HG02610 (cell line): ENCODE measurements around the gene SLC1A2.

Source experiments
- ATAC-seq: cut with Tn5 transposase; IDR thresholded peaks from one replicate; pipeline ENCODE4 v1.9.1; 2021; ENCODE audit warnings: mild to moderate bottlenecking, moderate library complexity; ENCODE audit not compliant: unreplicated experiment

The SLC1A2 gene

DNA sequence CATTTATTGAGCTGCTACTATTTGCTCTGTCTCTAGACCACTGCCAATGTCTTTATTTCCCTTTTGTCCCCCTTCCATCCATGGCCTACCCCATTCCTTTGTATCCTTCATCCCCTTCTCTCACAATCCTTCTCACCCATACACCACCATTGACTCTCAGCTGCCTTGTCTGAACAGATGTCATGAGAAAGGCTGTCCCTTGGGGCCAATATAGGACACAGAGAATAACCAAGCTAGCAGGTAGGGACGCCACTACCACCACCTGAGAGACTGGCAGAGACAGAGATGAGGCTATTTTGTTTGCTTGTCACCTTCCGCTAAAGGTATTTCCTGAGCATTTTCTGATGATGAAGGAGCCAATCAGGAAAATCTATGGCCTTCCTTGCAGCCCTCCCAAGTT is 141.5 kb downstream of the SLC1A2 start:
- no peak for ATAC-seq

DNA sequence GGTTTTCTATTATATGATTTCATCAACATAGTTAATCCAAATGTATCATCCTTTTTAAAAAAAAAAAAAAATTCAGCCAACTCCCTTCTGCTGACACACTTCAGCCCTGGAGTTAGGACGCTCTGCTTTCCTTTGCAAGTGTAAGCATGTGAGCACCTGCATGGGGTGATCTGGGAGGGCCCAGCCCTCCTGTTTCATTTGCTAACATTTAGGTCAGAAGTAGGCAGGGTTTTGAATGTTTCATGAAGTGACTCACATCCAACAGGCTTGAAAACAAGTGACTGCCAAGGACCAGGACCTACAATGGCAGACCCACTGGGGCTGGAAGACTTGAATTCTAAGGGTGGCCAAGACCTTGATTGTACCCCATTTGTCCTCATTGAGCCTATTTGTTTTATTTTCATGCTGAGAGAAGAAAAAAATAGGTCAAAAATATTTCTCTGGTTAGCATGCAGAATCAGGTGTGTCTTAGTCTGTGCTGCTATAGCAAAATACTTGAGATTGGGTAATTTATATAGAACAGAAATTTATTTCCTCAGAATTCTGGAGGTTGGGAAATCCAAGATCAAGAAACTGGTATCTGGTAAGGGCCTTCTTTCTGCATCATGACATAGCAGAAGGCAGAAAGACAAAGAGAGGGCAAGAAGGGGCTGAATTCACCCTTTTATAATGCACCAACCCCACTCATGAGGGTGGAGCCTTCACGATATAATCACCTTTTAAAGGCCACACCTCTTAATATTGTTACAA is 142.8 kb downstream of the SLC1A2 start:
- no peak for ATAC-seq

DNA sequence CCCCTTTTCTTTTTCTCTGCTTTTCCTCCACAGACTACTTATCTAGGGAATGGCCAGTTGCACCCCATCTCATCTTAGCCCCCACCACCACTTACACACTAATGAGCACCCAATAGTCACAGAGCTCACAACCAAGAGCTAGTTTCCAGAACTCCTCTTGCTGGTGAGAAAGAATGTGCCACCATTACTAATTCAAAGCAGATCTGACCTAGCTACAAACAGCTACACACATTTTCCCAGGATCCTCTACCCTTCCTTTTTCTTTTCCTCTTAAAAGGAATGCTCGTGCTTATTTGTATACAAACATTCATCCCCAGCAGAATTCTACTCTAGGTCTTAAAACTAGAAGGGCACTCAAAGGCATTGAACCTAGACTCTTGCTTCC is 143.6 kb downstream of the SLC1A2 start:
- no peak for ATAC-seq

DNA sequence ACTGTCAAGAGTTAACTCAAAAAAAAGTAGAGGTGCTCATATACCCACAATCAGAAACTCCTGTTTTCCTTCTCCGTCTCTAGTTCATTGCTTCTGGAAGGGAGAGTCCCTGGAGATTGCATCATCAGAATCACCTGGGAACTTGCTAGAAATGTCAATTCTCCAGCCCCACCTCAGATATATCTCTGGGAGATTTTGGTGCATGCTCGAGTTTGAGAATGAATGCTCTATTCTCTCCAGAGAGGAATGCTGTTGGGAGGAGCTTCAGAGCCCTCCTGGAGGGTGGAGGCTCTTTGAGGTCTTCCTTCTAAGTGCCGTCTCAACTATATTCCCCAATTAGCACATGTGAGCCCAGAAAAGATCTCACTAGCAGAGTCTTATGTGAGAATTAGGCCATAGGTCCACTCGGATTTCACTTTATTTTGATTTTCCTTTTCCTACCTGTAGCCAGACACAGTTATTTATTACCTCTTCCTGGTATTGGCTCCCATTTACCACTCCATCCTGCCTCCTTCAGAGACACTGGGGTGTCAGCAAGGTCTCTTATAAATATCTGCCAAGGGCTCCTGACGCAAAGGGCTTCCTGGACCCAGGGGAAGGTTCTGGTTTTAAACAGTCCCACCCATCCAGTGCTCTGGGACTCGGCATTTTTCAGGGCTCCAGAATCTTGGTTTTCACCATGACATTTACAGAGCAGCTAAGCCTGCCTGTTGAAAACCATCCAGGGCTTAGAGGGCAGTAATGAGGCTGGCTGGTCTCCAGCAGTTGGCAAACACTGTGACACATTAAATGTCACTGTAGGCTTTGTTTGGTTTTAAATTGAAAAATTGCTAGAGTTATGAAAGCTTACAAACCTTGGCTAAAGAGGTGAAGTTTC is 144.2 kb downstream of the SLC1A2 start:
- ATAC-seq, result no peak

DNA sequence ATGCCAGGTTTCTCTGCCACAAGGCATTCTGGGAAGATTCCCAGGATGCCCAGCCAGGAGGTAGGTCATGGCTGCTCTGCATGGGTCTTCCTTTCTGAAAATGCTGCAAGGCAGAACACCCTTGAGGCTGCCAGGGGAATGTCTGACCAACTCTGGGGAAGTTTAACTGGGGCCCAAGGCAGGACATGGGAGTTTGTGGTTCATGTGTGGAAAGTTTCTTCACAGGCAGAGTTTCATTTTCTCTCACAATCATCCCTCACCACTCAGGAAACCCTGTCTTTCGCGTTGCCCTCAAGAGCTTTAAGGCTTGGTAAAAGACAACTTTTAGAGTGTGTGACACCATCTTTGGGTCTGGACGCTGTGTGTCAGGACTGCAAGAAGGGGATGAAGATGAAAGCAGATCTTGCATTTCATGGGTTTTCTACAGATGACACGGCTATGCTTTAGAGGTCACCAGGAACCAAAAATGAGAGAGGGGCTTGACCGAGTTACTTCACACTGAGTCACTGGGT is 146.9 kb downstream of the SLC1A2 start:
- peak; percentile 88 for ATAC-seq

DNA sequence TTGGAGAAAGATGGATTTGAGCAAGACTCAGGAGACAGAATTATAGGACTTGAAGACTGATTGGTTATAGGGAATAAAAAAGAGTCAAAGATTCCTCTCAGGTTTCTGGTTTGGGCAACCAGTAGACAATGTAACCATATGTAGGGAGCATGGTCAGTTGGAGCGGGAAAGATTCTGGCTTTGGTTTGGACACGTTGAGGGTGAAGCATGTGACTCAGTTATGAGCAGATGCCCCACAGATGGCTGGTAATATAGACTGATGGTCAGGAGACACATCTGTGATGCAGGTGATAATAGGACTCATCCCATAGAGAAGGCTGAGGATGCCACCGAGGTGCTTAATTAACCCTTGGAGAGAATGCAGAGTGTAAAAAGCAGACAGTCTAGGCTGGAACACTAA is 148.3 kb downstream of the SLC1A2 start:
- no peak for ATAC-seq

DNA sequence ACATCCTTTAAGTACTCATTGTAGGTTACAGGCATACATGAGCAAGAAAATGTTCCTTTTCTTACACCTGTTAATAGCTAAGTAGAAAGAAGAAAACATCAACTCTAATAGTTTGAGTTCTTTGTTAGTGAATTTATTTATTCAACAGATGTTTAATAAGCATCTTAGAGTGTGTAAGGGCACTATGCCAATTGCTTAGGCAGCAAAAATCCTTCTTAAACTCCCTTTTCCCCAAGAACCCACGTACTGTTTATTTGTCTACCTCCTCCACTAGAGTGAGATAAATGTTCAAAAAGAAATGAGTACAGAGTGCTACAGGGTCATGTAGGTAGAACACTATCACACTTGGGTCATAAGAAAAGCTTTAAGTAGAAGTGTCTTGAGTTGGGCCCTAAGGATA is 149.0 kb downstream of the SLC1A2 start:
- ATAC-seq, result no peak

DNA sequence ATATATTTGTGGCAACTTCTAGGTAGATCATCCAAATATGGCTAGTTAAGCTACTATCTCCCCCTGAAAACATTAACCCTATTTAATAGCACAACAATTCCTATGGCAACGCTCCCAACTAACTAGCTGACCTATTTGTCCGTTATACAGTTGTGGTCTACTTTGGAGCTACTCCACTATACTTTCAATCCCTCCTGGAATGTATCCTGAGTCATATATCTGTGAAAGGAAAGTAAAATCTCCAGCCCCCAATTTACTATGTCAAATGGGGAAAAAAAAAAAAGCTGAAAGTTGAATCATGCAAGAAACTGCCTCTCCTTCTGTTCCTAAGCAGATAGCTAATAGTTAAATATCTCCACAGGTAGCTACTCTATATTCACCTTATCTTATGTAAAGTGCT is 151.9 kb downstream of the SLC1A2 start:
- no peak for ATAC-seq

DNA sequence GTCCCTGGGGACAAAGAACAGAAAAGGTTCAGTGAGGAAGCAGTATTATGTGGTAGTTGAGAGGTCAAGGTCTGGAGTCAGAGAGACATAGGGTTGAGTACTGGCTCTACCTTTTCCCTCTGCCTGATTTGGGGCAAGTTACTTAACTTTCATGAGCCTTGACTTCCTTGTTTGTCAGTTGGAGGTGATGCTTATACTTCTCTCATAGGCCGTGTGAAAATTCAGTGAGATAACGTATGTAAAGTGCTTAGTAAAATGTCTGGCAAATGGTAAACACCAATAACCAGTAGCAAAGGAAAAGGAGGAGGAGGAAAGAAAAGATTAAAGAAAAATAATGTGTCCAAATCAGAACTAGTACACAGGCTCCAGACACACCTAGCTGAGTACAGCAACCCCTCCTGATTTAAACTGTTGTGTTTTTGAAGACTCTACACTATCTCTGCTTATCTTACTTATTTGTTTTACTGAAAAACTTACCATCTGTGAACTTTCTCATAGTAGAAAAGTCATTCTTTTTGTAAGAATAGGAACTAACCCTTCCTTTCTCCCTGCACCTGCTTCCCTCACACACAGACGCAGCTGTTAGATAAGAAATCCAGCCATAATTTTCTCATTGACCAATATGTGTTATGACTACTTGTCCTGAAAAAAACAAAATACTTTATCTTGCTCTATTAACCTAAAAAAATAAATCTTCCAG is 153.5 kb downstream of the SLC1A2 start:
- ATAC-seq, result no peak

DNA sequence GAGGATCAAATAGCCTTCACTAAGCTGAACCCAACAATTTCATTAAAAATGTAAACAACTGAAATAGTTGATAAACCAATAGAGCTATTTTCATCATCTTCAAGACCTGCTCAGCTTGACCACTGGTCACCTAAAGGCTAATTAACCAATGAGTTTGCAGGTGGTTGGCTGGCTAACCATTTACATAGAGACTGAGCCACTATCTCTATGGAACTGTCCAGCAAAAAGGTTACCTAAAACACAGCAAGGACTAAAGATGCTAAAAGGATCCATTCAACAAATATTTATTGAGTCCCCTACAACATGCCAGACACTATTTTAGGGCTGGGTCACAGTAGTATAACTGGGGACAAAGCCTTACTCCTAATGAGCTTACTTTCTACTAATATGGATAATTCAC is 156.6 kb downstream of the SLC1A2 start:
- no peak for ATAC-seq

DNA sequence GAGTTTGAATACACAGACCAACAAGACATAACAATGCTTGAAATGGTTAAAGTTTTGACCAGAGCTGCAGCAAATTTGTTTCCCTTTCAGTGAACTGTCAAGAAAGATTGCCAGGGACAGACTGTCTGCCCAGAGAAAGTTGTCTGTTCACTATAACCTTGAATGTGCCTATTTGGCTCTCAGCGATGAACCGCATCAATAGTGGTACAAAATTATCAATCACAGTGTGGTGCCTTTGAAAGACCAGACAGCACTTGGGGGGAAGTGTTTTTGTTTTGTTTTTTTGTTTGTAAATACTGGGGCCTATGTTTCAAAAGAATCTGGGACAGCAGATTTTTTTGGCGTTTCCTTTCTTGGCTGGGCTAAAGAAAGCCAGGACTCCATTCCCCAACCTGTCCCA is 157.3 kb downstream of the SLC1A2 start:
- no peak for ATAC-seq

DNA sequence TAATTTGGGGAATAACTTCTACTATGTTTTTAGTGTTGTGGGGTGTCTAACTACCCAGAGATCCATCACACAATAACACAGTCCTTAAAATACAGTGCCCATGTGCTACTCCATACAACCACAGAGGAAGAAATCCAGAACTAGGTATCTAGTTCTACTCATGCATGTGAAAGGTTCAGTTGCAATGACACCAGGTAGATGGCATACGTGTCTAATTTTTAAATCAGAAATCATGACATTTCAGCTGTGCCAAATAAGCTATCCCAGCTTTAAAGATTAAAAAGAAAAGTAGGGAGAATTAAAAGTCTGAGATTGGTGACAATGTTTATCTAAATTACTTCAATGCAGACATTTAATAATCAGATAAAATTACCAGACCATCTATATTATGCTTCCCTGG is 158.2 kb downstream of the SLC1A2 start:
- no peak for ATAC-seq

DNA sequence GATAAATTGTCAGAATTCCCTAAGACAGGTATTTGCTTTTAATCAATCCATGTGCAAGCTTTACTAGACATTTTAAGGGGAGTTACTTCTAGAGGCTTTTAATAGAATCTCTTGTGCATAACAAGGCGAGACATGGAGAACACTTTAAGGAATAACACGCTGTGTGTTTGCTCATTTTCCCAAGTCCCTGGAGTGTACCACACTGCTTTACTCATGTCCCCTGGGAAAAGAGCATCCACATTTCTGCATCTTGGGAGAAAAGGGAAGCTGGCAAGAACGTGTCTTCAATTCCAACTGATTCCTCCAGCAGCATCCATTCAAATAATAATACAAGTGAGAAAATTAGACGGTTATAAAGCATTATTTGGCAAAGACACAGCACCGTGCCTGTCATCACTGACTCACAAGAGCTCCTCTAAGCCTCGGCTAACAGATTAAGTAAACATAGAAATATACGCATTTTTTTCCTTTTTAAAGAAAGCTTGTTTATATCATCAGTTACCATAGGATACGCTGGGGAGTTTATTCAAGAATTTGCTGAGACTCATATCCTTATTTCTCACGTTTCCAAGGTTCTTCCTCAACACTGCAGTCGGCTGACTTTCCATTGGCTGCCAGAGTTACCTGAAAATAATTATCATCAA is 158.9 kb downstream of the SLC1A2 start:
- ATAC-seq, result no peak

DNA sequence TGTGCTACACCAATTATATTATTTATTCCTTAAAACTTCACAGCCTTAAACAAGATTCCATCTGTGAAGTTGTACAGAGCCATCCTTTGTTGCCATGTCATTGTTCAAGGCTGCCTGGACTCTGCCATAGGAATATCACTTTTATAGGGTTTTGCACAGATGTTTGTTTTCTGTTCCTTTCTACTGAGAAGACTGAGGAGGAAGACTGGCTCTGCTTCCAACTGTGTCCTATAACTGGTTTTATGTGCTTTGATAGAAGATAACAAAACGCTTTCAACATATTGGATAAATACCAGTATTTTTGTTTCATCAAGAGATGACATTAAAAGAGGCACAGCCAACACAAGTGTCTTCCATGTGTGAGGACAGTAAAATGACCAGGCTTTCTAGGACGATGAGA is 159.8 kb downstream of the SLC1A2 start:
- no peak for ATAC-seq

DNA sequence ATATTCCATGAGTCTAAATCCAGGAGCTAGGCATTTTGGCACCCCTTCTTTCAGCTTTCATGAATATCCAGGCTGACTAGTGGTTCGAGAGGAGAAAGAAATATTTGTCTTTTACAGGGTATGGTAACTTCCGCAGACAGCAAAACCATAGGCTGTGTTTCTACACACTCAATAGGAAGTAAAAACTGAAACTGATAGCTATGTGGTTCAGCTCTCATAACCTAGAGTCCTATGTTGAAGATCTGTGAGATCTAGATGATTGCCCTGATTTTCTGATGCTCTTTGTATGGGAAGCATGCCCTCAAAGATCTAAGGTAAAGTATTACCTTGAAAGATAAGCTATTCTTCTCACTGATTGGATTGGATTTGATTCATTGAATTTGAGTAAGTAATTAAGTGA is 162.1 kb downstream of the SLC1A2 start:
- ATAC-seq, result peak; percentile 99

DNA sequence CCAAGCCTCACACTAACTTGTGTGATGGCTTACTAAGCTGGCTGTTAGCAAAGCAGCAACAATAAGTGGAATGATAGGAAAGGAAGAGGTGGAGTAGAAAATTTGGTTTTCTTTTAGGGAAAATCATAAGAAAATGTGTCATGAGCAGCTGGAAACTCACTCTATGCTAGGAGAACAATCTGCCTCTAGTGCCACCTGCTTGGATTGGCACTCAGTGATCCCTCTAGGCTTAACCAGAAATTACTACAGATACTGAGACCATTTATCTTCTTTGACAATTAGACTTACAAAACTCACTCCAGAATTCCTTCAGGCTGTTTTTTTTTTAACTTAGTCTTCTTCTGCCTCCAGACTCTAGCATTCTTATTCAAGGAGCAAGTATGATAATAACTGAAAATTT is 163.1 kb downstream of the SLC1A2 start:
- ATAC-seq, result no peak

DNA sequence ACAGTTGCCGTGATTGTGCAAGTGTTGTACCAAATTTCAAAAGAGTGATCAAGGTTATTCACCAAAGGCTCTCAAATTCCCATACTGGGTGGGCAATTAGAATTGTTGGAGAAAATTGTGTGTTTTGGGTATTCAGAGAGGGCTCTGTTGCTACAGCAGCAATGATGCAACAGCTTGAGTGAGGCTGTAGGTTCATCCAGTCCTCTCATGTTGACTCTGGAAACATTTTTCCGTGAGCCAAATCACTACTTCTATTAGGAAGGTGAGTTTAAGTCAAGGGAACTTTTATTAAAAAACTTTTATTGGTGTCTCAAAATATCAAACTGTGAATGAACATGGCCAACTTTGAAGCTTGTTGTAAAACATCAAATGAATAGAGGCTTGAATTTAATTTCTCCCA is 163.8 kb downstream of the SLC1A2 start:
- ATAC-seq, result no peak

DNA sequence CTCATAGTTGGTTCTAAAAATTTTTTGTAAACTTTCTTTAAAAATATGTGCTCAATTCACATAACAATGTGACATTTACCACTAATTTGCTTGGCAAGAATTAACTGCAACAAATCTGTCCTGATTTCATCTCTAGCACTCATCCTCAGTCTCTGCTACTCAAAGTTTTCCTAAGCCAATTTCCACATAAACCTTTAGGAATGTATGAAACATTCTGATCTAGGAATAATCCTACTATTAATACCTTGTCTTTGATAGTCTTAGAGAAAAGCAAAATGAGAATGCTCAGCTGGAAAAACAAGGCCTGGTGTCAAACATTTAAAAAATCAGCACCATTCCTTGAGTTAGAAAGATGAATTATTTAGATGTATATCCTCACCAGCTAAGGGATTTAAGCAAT is 166.1 kb downstream of the SLC1A2 start:
- no peak for ATAC-seq

DNA sequence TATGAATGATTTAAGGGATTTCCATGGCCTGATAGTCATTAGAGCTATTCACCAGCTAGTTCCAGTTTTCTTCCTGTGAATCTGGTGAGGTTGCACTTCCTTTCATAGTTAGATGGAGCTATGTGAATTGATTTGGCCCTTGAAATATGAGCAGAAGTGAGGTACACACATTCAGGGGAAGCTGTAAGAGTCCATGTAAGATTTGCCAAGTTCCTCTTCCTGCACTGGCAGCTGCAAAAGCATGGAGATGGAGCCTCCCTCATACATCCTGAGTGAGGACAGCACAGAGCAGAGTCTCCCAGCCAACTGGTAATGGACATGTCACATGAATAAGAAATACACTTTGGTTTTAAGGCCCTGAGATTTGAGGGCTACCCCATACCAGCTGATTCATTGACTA is 168.7 kb downstream of the SLC1A2 start:
- ATAC-seq, result no peak

DNA sequence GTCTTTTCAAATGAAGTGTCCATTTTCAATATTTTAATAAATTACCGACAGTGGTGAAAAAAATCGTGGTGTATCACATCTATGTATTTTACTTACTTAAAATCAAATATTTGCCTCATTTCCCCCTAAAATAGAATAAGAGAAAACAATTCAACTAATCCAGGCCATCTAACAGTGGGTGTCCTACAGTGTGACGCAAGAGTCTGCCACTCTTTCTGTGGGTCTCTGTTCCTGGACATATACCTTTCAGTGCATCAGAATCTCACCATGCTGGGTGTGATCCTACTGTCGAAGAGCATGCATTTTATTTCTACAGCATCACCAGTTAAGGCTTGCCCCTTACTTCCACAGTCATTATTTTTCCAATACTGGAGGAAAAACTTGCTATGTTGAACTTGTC is 169.2 kb downstream of the SLC1A2 start:
- no peak for ATAC-seq
